GM12891 (cell line): ENCODE results near the gene GNB1L.

Source experiments
- DNase-seq: peaks from one replicate; pipeline ENCODE4 v3.0.0; 2011; ENCODE audit warnings: low spot score; ENCODE audit not compliant: insufficient read length
- FAIRE-seq: peaks from 2 replicates; lab custom pipeline; 2011; peaks lifted over from hg19 to GRCh38; lab: Jason Lieb, UNC
- PAX5 ChIP-seq: IDR thresholded peaks from 2 replicates; pipeline ENCODE4 v1.6.1; 2011; ENCODE audit warnings: low read length, moderate library complexity, mild to moderate bottlenecking; ENCODE audit not compliant: insufficient read depth, severe bottlenecking
- POLR2A ChIP-seq: IDR thresholded peaks from 2 replicates; pipeline ENCODE4 v1.6.1; 2011; ENCODE audit warnings: low read depth, low read length, control low read depth
- POLR2AphosphoS5 ChIP-seq: IDR thresholded peaks from 2 replicates; pipeline ENCODE4 v1.6.1; 2011; ENCODE audit warnings: low read depth, low read length, control low read depth
- POU2F2 ChIP-seq: IDR thresholded peaks from 2 replicates; pipeline ENCODE4 v1.6.1; 2011; ENCODE audit warnings: low read depth, mild to moderate bottlenecking, control low read depth, low read length, moderate library complexity
- SPI1 ChIP-seq: IDR thresholded peaks from 2 replicates; pipeline ENCODE4 v1.6.1; 2011; ENCODE audit warnings: low read depth, low read length, control low read depth
- TAF1 ChIP-seq: IDR thresholded peaks from 2 replicates; pipeline ENCODE4 v1.6.1; 2011; ENCODE audit warnings: low read depth, low read length, control low read depth

Gene GNB1L

DNA sequence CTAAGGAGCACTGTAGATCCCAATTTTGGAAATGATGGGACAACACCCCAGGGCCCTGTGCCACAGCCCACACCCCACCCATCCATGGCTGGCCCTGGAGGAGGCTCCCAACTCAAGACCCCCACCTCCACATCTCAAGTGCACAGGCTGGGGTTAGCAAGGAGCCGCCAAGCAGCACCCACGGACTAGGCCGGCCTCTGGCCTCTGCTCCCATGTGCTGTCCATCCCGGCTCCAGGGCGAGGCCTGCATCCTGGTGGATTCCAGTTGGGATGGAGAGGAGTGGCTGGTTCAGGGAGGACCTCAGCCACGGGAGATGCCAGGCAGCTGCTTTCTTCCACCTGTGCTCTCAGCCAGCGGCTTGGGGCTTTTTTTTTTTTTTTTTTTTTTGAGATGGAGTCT is 43.5 kb upstream of the GNB1L start:
- TF ChIP-seq TAF1 (no peak), POLR2AphosphoS5 (no peak), PAX5 (no peak), POLR2A (no peak), POU2F2 (no peak), SPI1 (no peak)
- FAIRE-seq (no peak), DNase-seq (no peak)

DNA sequence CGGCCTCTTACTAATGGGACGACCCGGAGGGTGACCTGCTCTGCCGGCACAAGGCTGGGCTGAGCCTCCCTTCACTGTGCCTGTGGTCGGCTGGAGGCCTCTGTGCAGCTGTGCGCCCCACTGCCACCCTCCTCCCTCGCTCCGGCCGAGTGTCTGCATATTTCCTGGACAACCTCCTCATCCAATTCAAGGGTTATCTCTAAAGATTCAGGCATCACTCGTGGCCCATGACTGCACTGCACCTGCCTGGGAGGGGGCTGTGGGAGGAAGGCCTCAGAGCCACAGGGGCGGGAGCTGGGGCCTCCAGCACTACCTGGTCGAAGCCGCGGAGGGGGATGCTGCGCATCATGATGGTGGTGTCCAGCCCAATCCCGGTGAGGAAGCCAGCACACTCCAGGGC is 43.1 kb upstream of the GNB1L start:
- FAIRE-seq (no peak), DNase-seq (no peak)
- TF ChIP-seq POU2F2 = no peak
- no peak for TF ChIP-seq POLR2A
- TF ChIP-seq SPI1 = no peak
- TF ChIP-seq TAF1 = no peak
- no peak for TF ChIP-seq POLR2AphosphoS5
- no peak for TF ChIP-seq PAX5

DNA sequence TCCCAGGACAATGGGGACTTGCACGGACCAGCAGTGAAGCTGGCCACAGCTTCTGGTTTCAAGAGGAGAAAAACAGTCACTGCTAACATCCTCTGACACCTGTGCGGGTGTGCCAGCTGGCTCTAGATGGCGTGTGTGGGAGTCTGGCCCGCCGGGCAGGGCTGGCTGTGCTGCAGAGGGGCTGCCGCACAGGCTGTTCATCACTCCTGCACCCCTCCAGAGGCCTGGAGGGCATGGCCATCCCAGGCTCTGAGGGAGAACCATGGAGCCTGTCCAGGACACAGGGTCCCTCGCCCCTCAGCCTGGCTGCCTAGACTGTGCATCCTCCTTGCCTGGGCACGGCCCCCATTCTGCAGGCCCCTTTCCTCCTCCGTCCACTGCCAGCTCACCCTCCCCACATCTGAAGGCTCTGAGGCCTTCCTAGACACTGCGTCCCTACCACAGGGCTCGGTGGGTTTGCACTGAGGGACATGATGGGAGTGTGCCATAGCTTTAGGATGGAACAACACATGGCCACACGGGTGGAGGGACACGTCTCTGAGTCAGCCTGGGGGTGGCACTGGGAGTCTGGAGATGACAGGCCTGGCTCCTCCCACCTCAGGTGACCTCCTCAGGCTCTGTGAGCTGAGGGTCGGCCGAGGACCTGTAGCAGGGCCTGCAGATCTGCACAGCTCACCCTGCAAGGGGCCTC is 42.1 kb upstream of the GNB1L start:
- no peak for DNase-seq
- no peak for FAIRE-seq
- TF ChIP-seq PAX5 (no peak), POLR2A (no peak), SPI1 (no peak), POLR2AphosphoS5 (no peak), POU2F2 (no peak)

DNA sequence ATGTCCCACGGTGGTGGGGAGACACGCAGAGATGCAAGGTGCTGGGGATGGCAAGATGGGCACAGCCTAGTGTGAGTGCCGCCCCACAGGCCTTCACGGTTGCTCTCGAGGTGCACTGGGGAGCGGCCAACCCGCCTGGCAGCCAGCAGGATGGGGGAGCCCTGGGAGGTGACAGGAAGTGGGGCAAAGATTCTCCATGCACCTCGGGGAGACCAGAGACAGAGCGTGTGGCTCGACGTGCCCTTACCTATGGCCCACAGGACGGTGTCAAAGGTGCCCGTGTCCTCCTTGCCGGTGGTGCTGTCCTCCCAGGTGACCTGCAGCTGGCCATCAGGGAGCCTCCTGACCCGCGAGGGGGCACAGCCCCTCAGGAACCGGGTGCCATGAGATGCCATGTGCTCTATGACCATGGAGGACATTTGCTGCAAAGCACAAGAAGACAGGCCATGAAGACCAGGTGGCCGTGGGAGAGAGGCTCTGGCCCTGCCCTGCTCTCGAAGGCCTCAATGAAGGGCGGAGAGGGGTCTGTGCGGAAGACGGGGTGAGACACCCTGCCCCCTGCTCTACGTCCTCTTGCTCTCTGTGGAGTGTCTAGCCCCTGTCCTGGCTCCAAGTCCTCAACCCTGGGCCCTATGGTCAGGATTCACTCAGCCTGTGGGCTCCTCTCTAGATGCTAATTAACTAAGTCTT is 40.6 kb upstream of the GNB1L start:
- TF ChIP-seq POLR2A (no peak), POLR2AphosphoS5 (no peak), POU2F2 (no peak), SPI1 (no peak), PAX5 (no peak), TAF1 (no peak)
- no peak for DNase-seq
- no peak for FAIRE-seq

DNA sequence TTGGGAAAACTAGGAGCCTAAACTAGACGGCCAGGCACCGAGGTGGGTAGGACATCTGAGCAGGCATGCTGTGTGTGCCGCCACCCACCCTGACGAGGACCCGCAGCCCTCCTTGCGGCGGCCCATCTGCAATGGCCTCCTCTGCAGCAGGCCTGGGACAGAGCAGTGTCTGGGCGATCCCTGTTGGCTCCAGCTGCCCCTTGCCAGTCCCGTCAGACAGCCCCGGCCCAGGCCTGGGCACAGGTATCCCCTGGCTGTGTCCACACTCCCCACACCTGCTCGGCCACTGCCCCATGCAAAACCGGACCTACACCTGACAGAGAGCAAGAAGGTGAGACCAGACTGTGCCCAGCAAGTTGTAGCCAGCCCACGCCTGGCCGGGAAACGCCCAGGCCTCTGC is 38.7 kb upstream of the GNB1L start:
- no peak for TF ChIP-seq POLR2A
- no peak for TF ChIP-seq TAF1
- TF ChIP-seq PAX5 = no peak
- no peak for TF ChIP-seq POU2F2
- TF ChIP-seq POLR2AphosphoS5 = no peak
- no peak for TF ChIP-seq SPI1
- no peak for DNase-seq
- FAIRE-seq = no peak

DNA sequence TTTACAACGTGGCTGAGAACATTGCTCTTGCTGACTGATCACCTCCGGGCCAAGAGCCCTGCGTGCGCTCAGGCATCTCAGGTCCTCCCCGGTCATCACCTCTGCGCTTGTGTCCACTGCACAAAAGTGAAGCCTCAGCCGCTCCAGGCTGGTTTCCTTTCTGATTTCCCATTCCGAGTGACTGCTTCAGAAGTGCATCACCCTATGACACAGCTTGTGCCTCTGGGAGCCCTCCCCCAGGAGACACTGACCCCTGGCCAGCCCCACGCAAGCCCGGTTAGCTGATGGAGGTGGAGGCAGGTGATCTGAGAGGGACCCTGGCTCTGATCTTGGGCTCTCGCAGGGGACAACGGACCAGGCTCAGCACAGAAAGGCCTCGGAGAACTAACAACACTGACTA is 38.3 kb upstream of the GNB1L start:
- no peak for DNase-seq
- no peak for TF ChIP-seq POU2F2
- TF ChIP-seq TAF1 = no peak
- no peak for TF ChIP-seq PAX5
- no peak for TF ChIP-seq SPI1
- no peak for TF ChIP-seq POLR2AphosphoS5
- TF ChIP-seq POLR2A = no peak
- FAIRE-seq = no peak

DNA sequence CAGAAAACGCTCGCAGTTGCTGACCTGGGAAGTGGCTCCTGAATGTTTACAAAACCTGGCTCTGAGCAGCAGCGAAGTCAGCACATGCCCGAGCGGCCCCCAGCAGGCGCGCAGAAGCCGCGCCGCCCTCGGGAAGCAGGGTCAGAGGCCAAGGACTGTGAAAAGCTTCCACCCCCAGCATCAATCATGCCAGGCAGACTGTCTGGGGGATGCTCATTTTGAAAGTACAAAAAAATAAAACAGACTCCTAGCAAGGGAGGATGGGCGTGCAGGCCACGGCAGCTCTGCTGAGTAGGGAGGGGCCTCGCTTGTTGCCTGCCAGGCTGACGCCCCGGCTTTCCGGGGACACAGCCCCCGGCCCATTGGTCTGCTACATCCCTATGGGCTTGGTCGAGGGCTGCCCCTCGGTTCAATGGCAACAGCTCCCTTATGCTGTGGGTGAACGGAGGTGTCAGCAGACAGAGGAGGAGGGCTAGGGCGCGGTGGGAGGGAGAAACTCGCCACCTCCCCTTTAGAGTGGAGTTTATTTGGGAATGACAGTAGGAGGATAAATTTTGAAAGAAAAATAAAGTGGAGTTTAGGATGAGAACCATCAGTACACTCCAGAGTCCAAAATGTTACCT is 37.7 kb upstream of the GNB1L start:
- DNase-seq (peak; percentile 68), FAIRE-seq (peak; percentile 71)
- TF ChIP-seq SPI1 = no peak
- TF ChIP-seq TAF1 = no peak
- TF ChIP-seq POLR2A = no peak
- no peak for TF ChIP-seq POLR2AphosphoS5
- no peak for TF ChIP-seq POU2F2
- TF ChIP-seq PAX5 = no peak

DNA sequence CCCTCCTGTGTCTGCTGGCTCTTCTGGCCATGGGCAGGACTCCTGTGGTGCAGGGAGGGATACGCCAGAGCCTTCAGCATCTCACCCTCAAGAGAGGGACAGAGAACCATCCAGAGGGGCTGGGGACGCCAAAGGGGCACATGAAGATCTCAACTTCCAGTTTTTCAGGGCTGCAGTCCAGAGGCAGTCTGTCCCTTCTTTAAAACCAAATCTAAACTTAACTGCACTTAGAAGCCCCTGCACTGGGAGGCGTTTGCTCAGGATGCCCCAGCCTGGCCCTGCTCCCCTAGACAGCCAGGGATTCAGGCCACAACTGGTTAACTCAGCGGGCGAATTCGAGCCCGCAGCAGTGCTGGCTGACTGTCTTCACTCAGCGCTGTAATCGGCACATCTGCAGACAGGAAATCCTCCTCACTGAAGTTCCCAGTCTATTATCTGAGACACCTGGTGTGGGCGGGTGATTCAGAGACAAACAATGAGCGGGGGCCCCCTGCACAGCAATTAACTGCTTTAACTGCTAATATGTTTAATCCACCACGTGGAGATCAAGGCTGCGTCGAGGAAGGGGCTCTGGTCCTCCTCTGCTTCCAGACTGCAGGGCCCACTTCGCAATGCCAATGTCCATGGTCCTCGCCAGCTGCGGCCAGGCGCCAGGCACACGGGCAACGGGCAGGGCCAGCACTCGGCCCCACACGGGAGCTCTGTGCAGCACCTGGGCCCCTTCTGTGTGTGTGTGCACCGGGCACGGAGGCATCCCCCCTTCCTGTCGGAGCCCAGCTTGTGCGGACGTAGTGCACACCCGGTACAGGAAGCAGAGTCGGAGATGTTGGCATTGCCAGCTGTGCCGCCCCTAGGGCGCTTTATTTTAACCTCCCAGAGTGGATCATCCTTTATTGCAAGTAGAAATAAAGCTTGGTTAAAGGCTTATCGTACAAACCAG is 36.9 kb upstream of the GNB1L start:
- FAIRE-seq (peak; percentile 94), DNase-seq (peak; percentile 90)
- TF ChIP-seq POLR2A (no peak), POU2F2 (peak; percentile 6; the same call in 1 of the 2 replicates)
